Fibroblast of the aortic adventitia (primary cell): ENCODE measurements around the gene RASSF3. TPM values are rescaled to one million over a fixed set of nuclear protein-coding genes. Genes with fewer than 3 reads are reported as not detected.
A peak's percentile ranks its signal among the peaks of the same experiment; 100 is the strongest.

Experiments used
- DNase-seq: peaks from one replicate; pipeline ENCODE4 v3.0.0-alpha.2; 2010; ENCODE audit warnings: low read depth
- H3K4me3 ChIP-seq: 2 replicates; pipeline ENCODE4 v1.5.1; 2011; ENCODE audit warnings: low read depth, mild to moderate bottlenecking, control low read depth, low read length, moderate library complexity
- total RNA-seq: library from RNA; depleted of rRNA; stranded (reverse); fragments of >200 nt; gene quantifications from 2 replicates; pipeline ENCODE4 v1.2.3, GENCODE V29; 2012; ENCODE audit warnings: low replicate concordance
- TF ChIP-seq, protein P1 (sequence below): IDR thresholded peaks from 2 replicates; pipeline ENCODE4 v1.5.1; 2011; ENCODE audit warnings: mild to moderate bottlenecking, low read length, control low read depth, inconsistent platforms; ENCODE audit not compliant: insufficient read depth

Gene RASSF3
- 7.7 and 13.6 TPM in 2 replicates for total RNA-seq

- TF ChIP-seq, protein P1, sequence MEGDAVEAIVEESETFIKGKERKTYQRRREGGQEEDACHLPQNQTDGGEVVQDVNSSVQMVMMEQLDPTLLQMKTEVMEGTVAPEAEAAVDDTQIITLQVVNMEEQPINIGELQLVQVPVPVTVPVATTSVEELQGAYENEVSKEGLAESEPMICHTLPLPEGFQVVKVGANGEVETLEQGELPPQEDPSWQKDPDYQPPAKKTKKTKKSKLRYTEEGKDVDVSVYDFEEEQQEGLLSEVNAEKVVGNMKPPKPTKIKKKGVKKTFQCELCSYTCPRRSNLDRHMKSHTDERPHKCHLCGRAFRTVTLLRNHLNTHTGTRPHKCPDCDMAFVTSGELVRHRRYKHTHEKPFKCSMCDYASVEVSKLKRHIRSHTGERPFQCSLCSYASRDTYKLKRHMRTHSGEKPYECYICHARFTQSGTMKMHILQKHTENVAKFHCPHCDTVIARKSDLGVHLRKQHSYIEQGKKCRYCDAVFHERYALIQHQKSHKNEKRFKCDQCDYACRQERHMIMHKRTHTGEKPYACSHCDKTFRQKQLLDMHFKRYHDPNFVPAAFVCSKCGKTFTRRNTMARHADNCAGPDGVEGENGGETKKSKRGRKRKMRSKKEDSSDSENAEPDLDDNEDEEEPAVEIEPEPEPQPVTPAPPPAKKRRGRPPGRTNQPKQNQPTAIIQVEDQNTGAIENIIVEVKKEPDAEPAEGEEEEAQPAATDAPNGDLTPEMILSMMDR: no peak
- DNase-seq: peak; percentile 44
- H3K4me3 ChIP-seq: peak within 1 kb of the TSS; percentile 84
Measured at GRCh38 chr12:64610079-64610659, at the start of gene RASSF3. RASSF3 (plus strand) TSS chr12:64610495; CDS start chr12:64610633, 138 bp downstream.

DNA sequence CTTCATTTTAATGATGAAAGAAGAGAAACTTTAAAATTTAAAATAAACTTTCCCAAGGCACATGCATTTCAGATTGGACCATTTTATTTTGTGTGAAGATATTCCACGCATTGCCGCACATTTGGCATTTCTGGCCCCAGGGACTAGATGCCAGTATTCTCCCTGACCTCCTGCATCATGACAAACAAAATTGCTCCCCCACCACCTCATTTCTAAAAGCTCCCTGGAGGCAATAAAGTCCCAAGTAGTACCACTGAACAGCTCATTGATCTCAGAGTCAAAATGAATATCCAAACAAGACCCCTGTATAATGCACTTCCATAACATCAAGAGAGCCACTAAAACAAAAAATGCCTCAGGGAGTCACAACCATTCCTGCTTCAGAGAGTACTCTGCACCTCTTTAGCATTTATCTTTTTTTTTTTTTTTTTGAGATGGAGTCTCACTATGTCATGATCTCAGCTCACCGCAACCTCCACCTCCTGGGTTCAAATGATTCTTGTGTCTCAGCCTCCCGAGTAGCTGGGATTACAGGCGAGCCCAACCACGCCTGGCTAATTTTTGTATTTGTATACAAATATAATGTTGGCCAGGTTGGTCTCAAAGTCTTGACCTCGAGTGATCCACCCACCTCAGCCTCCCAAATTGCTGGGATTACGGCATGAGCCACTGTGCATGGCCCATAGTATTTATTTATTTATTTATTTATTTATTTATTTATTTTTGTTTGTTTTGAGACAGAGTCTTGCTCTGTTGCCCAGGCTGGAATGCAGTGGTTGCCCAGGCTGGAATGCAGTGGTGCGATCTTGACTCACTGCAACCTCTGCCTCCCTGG, 48.8 kb upstream of the RASSF3 start:
- TF ChIP-seq, protein P1: no peak
- H3K4me3 ChIP-seq: no peak overlapping the region
- DNase-seq: no peak

GRCh38 chr12:64566122-64566521, 44.2 kb upstream of the RASSF3 start:
- H3K4me3 ChIP-seq: no peak overlapping the region
- TF ChIP-seq, protein P1: no peak
- peak; percentile 40 for DNase-seq

- H3K4me3 ChIP-seq: no peak overlapping the region
- TF ChIP-seq, protein P1: no peak
- DNase-seq: no peak
Measured at GRCh38 chr12:64566831-64567517, 43.3 kb upstream of the RASSF3 start.

DNA sequence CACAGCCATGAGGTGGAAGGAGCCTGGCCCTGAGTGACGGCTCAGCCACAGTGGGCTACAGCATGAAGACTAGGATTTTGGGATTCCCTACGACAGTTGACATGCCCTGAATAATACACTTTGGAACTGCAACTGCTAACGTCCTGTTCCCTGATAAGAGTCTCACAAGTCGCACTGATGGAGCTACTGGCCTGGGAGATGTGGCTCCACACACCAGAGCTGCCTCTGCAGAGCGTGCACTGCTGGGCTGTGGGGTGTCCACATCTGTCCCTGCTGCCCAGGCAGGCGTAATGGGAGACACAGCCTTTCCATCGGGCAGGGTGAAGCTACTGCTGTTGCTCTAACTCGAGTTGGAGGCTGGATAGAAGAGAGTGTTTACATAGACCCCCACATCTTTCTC, 42.7 kb upstream of the RASSF3 start:
- DNase-seq: no peak
- no peak overlapping the region for H3K4me3 ChIP-seq
- TF ChIP-seq, protein P1: no peak

- no peak for DNase-seq
- H3K4me3 ChIP-seq: no peak overlapping the region
- TF ChIP-seq, protein P1: no peak
Measured at GRCh38 chr12:64568298-64568697, 42.0 kb upstream of the RASSF3 start.
